ENCODE measurements around the gene KDM4C.
"Not testable (repeated sequence)": the region's sequence is repeated elsewhere in the genome, so short reads cannot be mapped to it uniquely, and the experiment has no call there.

KDM4C gene

DNA sequence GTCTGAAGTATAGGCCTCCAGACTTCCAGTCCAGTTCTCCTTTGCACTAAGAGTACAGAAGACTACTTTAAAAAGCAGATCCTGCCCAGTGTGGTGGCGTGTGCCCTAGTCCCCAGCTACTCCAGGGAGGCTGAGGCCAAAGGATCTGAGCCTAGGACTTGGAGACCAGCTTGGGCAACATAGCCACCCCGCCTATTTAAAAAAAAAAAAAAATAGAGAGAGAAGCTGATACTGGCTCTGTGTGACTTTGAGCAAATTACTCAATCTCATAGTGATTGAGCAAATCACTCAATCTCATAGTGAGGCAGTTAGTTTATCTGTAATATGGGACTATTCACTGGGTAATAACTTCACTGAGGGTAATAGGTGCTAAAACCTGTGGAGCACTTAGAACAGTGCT lies 43.6 kb upstream of the KDM4C start:
- Histone ChIP-seq H4K20me1 (ENCODE audit: insufficient read depth) (no peaks in the 10 kb centered on the region), H3K4me2 (no peak overlapping the region), H3K27me3 (ENCODE audit: insufficient read depth, low read depth) (no peaks in the 10 kb centered on the region), H3K4me1 (ENCODE audit: low read depth, poor library complexity, severe bottlenecking) (peaks cover 4% of the 10 kb centered on the region), H3K4me3 (IDR thresholded peaks at IDR 0.05; ENCODE audit: insufficient read depth, low read depth, low read length) (no peak overlapping the region), H3K27ac (no peak overlapping the region), H2AFZ (ENCODE audit: low read depth) (no peak overlapping the region), H3K9ac (no peak overlapping the region), H3K79me2 (ENCODE audit: insufficient read depth, low read depth) (no peaks in the 10 kb centered on the region), H3K36me3 (ENCODE audit: insufficient read depth) (no peaks in the 10 kb centered on the region)
- TF ChIP-seq, protein P1, sequence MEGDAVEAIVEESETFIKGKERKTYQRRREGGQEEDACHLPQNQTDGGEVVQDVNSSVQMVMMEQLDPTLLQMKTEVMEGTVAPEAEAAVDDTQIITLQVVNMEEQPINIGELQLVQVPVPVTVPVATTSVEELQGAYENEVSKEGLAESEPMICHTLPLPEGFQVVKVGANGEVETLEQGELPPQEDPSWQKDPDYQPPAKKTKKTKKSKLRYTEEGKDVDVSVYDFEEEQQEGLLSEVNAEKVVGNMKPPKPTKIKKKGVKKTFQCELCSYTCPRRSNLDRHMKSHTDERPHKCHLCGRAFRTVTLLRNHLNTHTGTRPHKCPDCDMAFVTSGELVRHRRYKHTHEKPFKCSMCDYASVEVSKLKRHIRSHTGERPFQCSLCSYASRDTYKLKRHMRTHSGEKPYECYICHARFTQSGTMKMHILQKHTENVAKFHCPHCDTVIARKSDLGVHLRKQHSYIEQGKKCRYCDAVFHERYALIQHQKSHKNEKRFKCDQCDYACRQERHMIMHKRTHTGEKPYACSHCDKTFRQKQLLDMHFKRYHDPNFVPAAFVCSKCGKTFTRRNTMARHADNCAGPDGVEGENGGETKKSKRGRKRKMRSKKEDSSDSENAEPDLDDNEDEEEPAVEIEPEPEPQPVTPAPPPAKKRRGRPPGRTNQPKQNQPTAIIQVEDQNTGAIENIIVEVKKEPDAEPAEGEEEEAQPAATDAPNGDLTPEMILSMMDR (conservative IDR thresholded peaks at IDR 0.05; ENCODE audit: low read depth, low read length): no peak

DNA sequence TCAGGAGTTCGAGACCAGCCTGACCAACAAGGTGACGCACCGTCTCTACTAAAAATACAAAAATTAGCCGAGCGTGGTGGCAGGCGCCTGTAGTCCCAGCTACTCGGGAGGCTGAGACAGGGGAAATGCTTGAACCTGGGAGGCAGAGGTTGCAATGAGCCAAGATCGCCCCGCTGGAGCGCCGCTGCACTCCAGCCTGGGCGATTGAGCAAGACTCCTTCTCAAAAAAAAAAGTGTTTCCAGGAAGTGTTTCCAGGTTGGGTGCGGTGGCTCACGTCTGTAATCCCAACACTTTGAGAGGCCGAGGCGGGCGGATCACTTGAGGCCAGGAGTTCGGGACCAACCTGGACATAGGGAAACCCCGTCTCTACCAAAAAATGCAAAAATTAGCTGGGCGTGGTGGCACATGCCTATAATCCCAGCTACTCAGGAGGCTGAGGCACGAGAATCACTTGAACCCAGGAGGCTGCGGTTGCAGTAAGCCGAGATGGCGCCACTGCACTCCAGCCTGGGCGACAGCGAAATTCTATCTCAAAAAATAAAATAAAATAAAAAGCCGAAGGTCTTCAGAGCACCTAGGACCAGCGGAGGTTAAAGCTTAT lies 42.5 kb upstream of the KDM4C start:
- H2AFZ ChIP-seq (ENCODE audit: low read depth): peak overlapping the region; percentile 54; the same call in 1 of the 2 replicates
- not testable (repeated sequence) for H3K79me2 ChIP-seq (ENCODE audit: insufficient read depth, low read depth); H3K27me3 ChIP-seq (ENCODE audit: insufficient read depth, low read depth); H3K4me1 ChIP-seq (ENCODE audit: low read depth, poor library complexity, severe bottlenecking); H4K20me1 ChIP-seq (ENCODE audit: insufficient read depth); H3K36me3 ChIP-seq (ENCODE audit: insufficient read depth); H3K9ac ChIP-seq; H3K27ac ChIP-seq; H3K4me3 ChIP-seq (IDR thresholded peaks at IDR 0.05; ENCODE audit: insufficient read depth, low read depth, low read length)
- H3K4me2 ChIP-seq: peak overlapping the region; percentile 5; the same call in 1 of the 2 replicates

DNA sequence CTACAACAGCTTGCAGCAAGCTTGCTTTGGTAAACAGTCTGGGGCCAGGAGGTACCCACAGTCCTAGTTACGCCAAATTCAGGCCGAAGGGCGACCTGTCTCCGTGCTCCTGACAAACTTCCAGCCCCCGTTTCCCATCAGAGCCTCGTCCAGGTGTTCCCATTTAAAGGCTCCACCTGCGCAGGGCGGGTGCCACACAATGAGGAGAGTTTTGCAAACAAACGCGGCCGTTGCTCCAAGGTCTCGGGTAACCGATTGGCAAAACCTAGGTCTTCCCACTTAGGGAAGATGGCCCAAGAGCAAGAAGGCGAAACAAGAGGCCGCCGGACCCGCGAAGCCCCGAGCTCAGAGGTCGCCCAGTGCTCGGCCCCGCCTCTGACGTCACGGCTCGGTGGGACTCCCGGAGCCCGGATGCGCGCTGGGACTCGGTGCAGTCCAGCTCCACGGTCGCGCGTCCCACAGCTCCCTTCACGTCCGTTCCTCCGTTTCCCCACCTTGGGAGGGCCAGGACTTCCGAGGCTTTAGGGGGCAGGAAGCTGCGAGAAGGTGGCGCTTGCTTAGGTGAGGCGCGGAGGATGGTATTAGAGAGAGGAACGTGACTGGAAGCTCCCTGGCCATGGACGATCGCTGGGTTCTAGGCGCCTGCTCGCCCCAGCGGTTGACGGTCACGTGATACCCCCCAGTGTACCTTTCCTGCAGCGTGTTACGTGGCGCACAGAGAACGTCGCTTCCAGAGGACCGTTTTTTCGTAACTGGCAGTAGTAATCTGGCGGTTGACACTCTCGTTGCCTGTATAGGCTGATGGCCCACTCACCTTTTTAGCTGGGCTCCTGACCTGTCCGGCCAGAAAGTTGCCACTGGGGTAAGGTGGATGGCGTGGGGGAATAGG lies 41.8 kb upstream of the KDM4C start:
- Histone ChIP-seq H2AFZ (ENCODE audit: low read depth) (peak overlapping the region; percentile 54), H3K4me3 (IDR thresholded peaks at IDR 0.05; ENCODE audit: insufficient read depth, low read depth, low read length) (no peak overlapping the region), H3K27me3 (ENCODE audit: insufficient read depth, low read depth) (no peaks in the 10 kb centered on the region), H3K9ac (peak overlapping the region; percentile 17; the same call in 1 of the 2 replicates), H3K79me2 (ENCODE audit: insufficient read depth, low read depth) (no peaks in the 10 kb centered on the region), H3K36me3 (ENCODE audit: insufficient read depth) (no peaks in the 10 kb centered on the region), H3K27ac (no peak overlapping the region), H4K20me1 (ENCODE audit: insufficient read depth) (no peaks in the 10 kb centered on the region), H3K4me2 (peak overlapping the region; percentile 18; the same call in 1 of the 2 replicates), H3K4me1 (ENCODE audit: low read depth, poor library complexity, severe bottlenecking) (peaks cover 4% of the 10 kb centered on the region)
- TF ChIP-seq, protein P1 (conservative IDR thresholded peaks at IDR 0.05; ENCODE audit: low read depth, low read length): no peak

DNA sequence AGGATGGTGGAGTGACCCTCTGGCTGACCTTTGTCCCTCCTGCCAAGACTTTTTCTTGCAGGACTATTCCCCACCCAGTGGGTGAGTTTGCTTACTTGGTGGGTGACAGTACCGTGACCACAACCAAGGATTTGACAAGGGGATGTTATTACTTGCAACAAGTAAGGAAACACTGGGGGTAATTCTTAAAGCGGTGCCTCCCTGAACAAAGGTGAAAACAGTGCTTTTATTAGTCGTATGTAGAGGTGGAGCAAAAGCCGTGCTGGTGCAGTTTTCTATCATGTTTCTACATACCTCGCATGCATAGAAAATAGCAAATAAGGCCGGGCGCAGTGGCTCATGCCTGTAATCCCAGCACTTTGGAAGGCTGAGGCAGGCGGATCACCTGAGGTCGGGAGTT lies 41.0 kb upstream of the KDM4C start:
- no peak overlapping the region for H3K27ac ChIP-seq
- H2AFZ ChIP-seq (ENCODE audit: low read depth): peak overlapping the region; percentile 54; the same call in 1 of the 2 replicates
- H4K20me1 ChIP-seq (ENCODE audit: insufficient read depth): no peaks in the 10 kb centered on the region
- H3K4me1 ChIP-seq (ENCODE audit: low read depth, poor library complexity, severe bottlenecking): no peaks in the 10 kb centered on the region
- H3K36me3 ChIP-seq (ENCODE audit: insufficient read depth): no peaks in the 10 kb centered on the region
- H3K4me3 ChIP-seq (IDR thresholded peaks at IDR 0.05; ENCODE audit: insufficient read depth, low read depth, low read length): no peak overlapping the region
- no peaks in the 10 kb centered on the region for H3K27me3 ChIP-seq (ENCODE audit: insufficient read depth, low read depth)
- H3K79me2 ChIP-seq (ENCODE audit: insufficient read depth, low read depth): no peaks in the 10 kb centered on the region
- H3K4me2 ChIP-seq: no peak overlapping the region
- TF ChIP-seq, protein P1 (conservative IDR thresholded peaks at IDR 0.05; ENCODE audit: low read depth, low read length): no peak
- H3K9ac ChIP-seq: no peak overlapping the region

Data from KMS-11 (cell line).